NCI-H146 treated with DMSO at 0.1 percent for 48 hours (cell line): ENCODE measurements around the gene CD93.

Source experiments
- DNase-seq: peaks from one replicate; lab custom pipeline; 2025; ENCODE audit not compliant: unreplicated experiment; lab: John Stamatoyannopoulos, UW

The CD93 gene

DNA sequence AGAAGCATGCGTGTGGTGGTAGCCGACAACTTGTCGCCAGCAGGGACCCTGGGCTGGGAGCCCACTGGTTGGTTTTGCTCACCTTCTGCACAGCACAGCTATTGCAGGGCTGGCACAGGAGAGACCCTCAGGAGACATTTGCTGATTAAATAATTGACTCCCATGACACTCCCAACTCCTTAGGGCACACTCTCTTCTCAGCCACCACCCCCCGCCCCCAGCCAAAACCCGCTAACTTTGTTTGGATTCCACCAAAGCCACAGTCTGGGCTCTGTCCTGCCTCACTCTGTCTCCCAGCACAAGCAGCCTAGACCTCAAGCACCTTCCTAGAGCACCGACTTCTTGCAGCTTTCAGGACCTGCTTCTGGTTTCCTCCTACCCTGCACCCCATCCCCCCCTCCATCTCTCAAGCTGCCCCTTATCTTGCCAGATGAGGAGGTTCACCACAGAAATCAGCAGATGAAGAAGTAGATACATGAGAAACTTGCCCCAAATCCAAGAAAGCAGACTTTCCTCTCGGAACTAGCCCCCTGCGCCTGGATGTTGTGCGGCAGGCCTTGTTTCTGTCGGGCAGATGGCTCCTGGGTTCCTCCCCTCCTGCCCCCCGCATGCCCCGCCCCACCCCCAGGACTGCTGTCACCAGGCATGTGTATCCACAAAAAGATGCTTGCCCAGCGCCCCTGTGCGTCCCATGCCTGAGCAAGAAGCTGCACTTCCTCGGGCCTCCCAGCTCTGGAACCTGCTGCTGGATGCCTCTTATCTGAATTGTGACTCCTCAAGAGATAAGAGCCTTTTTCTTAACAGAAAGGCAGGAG lies 35.0 kb upstream of the CD93 start:
- no peak for DNase-seq

DNA sequence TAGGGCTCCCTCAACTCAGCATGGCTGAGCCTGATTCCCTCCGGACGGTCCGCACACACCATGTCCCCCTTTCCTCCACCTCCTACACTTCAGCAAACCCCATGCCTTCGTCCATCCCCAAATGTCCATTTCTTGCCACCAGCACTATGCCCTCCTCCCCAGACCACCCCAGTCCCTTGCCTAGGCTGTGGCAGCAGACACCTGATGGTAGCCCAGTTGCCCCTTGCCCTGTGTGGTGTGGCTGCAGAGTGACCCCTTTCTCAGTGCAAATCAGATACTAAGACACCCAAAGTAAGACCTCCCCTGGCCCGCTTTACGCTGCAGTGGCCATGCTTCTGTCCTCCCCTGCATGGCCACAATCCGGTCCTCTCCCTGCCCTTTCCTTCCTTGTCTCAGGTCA lies 34.1 kb upstream of the CD93 start:
- no peak for DNase-seq

DNA sequence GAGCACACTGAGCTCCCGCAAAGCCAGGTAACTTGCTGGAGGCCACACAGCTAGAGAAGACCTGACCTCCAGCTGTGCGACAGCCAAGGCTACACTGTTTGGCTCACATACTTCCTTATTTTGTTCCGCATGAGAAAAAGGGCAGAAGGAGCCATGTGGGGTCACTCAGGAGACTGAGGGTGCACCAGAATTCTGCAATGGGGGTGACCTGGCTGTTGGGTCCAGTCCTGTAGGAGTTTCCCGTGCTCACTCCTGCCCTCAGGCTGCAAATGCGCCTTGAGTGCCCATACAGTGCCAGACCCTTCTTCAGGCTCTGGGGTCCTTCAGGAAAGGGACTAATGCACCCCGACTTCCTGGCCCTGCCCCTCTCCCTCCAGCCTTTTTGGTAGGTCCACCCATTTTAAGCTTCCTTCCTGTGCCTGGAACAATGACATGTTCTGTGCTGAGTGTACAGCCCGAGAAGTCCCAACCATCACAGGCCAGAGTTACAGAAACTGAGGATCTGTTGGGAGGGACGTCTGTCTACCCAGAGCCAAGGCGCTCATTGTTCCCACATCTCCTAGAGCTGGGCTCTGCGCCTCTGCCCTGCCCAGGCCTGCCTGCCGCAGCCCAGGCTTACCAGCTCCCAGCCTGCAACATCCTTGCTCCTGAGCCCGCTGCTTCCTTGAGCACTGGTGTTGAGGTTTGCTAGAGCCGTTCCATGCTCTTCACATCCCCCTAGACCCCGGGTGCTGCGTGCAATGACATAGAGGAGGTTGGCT lies 33.5 kb upstream of the CD93 start:
- no peak for DNase-seq

DNA sequence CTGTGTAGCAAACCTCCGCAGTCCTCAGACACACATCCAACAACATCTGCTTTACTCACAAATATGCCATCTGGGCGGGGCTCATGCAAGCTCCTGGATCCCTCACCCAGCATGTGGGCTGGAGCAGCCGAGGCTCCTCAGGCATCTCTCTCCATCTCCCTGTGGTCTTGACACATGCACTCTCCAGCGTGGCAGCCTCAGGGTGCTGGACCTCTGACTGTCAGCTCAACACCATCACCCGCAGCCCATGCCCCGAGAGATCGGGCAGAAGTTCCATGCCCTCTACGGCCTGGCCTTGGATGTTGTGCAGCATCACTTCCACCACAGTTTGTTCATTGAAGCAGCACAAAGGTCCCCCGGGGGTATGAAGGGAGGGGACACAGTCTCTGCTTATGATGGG lies 32.6 kb upstream of the CD93 start:
- DNase-seq: no peak

DNA sequence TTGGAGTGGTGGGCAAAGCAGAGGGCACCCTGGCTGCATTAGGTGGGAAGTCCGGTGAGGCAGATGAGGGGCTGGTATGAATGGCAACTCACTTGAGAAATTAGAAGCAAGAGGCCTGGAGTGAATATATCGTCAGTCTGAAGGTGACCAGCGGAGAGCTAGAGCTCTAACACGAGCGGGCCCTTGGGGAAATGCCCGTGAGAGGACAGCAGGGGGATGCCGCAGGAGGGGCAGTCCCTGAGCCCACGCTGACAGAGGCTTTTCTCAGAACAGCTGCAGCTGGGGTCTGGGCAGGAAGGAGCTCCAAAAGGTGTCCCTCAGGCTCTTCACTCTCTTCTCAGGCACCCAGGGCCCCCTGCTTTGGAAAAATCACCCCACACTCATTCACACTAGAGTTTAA lies 32.0 kb upstream of the CD93 start:
- no peak for DNase-seq

DNA sequence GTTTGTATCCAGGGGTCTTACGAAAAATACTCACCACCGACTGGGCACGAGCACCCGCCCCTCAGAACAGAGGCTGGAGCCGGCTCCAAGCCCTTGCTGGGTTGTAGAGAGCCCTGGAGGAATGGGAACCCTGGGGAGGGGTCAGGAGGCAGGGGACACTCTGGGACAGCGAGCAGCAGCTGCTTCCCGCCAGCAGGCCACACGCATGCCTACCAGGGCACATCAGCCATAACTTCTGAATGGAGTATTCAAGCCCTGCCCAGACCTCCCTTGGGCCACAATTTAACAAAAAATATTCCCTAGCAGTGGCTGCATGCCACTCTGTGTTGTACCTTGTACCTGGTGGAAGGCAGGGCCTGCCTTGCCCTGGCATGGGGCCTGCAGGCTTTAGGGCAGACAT lies 31.6 kb upstream of the CD93 start:
- DNase-seq: no peak

DNA sequence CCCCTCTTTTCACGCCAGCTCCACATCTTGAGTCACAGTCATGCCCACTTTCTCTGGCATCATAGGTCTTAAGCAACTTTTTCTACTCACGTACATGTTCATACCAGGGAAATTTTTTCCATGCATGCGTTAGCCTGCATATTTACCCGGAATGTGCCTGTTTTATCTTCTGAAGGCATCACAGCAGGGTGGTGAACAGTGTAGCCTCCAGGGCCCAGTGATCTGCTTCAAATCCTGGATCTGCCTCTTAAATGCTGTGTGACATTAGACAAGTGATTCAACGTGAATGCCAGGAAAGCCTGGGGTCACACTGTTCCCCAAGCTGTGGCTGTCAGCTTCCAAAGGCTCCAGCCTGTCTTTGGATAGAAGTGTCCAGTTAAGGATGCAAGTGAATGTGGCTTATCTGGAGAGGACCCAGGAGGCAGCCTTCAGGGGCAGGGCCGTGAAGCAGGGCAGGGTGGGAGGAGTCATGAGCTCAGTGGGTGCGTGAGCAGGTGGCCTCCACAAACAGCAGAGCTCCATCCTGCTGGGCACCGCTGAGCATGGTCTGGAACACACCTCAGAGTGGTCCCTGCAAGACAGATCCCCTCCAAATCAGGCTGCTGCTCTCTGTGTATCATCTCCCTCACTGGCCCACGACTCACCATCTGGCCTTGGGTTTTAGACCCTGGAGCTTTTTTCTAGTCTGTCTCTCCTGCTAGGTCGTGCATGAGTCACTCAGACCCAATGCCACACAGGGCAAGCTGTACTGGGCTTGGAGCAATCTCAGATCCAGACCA lies 30.4 kb upstream of the CD93 start:
- peak; percentile 37 for DNase-seq

DNA sequence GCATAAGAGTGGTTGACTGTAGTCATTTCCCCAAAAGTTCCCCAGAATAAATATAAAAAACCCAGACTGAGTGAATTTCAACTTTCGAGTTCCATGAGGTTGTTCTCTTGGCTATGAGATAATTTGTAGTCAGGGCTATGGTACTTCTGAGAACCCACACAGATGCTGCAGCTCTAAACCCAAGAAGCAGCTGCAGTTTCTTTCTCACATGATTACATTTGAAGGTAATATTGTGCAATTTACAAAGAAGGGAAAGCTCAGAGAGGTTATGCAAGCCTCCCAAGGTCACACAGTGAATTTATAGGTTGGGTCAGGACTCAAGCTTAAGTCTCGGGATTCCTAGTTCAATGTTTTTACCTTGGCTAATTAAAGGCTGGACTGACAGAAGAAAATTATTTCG lies 29.7 kb upstream of the CD93 start:
- DNase-seq: no peak

DNA sequence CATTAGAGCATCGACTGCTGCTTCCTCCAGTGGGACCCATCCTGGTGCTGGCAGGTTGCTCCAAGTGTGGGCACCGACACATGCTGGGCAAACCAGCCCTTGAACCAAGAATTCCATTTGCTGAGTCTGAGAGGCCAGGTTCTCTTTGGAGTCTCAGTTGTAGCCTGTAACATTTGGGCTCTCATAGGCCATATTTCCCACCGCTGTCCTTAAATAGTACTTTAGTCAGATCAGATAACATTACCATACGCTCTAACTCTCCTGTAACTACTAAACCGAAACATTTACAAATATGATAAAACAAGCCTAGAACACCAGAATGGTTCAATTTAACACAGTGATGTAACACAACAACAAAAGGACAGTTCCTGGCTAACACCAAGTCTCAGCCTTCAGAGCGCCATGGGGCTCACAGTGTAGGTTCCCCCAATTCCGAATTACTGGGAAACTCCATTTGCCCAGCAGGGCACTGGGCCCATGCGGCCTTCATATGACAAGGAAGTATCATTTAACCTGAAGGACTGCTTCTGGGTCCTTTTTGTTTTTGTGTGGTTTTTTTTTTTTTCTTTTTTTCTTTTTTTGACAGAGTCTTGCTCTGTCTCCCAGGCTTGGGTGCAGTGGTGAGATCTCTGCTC lies 28.4 kb upstream of the CD93 start:
- no peak for DNase-seq

DNA sequence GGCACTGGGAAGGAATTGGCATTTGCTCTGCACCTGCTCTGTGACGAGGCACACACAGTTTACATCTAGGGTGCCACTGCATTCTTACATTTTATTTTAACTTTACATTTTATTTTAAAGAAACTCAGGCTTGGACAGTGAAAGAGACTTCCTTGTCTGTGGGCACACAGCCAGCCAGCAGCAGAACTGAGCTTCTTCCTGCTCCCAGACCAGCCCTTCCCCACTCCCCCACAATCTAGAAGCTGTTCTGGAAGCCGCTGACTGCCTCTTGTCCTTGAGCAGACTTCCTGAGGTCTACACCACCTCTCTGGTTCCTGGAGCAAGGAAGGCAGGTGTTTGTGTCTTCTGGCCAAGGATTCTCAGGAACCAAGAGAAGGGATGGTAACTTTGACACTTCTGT lies 27.9 kb upstream of the CD93 start:
- no peak for DNase-seq

DNA sequence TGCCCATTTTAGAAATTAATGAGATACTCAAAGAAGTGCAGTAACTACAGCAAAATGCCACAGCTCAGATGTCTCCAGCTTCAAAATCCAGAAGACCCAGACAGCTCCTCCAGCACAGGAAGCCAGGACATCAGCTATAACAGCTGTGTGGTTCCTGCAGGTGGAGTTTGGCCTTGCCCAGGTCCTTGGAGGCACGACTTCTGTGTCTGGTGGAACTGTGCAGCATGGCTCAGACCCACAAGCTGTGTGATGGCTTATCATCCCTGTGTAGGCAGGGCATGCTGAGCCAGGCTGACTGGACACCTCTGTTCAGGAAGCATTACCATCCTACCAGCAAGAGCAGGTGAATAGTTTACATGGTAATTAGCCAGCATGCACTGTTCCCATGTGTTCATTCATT lies 26.5 kb upstream of the CD93 start:
- peak; percentile 28 for DNase-seq

DNA sequence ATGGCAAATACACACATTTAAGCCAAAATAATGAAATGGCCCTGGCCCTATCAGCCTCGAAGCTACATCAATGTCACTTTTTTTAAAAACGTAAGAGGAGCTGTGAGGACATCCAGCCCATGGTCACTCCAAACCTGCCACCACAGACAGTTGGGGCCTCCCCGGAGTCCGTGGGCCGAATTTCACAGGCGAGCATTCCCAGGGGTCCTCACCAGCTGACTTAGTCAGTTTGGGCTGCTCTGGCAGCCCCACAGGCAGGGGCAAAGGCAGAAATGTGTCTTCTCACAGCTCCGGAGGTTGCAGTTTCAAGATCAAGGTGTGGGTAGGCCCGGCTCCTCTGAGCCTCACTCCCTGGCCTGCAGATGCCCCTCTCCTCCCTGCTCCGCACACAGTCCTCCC lies 25.8 kb upstream of the CD93 start:
- DNase-seq: no peak

DNA sequence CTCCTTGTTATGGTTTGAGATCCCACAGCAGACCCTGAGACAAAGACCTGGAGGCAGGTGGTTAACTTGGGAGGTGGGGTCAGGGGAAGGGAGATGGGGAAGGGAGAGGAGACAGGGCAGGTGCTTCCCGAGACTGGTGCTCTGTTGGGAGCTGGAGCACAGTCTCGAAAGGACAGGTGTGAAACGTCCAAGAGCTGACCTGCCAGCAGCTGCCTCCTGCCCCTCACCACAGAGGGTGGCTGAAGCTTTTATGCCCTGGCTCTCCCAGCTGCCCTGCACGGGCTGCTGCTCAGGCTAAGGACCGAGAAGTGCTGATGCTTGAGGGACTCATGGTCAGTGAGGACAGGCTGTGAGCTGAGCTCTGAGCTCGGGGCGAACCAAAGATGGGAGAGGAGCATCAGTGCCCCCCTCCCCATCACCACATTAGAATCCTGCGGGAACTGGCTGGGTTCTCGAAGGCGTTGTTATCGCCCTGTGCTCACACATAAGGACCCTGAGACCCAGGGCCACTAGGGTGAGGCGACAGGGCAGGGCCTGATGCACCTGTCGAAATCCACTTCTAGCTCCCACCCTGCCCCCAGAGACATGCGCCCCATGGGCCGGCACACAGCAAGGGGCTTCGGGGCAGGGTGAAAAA lies 25.3 kb upstream of the CD93 start:
- peak; percentile 96 for DNase-seq

DNA sequence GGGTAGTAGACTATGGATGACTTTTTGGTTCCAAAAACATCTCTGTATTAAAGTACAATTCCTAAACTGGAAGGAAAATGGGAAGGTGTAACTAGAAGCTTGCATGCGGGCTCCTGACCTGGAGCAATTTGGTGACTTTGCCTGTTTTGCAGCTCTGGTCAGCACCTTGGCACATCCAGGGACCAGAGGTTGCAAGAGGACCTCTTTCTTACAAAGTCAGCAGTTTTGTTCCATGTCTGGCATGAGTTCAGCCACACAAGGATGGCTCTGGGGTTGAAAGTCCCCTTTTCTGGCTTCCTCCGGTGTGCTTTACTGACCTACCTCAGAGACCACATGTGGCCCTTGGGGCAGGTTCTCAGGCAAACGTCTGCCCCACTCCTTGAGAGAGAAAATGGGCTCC lies 22.7 kb upstream of the CD93 start:
- no peak for DNase-seq

DNA sequence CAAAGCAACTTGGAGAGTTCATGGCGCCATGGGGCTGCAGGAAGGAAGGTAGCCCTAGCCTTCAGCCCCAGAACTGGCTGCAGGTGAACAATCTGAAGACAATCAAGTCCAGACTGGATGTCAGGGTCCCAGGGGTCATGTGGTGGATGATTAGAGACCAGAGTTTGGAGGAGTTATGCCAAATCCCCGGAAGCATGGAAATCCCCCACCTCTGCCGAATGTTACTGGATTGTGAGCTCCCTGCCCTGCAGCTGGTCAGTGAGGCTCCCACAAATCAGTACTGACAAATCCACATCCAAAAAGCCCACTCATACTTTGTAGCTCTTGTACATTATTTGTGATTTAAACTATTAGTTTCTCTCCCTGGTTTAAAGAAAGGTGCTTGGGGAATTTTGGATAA lies 21.3 kb upstream of the CD93 start:
- DNase-seq: no peak

DNA sequence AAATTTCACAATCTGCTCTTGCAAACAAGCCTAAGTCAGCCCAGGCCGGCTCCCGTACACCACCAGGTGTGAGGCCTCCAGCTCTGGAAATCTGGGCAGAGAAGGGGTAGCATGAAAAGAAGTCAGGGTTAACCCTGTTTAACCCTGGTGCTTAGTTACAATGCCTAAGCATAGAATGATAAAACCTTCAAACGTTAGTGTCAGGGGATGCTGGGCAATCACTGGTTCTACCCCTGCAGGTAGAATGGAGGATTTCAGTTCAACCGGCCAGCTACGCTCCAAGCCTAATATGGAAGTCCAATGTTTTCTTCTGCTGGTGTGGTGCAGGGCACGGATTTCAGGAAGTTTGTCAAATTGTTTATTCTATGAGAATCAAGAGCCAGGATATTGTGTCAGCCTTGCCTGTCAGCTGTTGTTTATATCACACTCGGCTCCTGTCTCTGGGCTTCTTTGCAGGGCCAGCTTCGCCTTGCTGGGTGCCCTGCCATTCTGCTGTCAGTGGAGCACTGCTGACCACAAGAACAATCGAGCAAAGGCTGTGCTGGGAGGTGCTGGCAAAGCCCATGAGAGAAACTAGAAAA lies 20.2 kb upstream of the CD93 start:
- DNase-seq: no peak

DNA sequence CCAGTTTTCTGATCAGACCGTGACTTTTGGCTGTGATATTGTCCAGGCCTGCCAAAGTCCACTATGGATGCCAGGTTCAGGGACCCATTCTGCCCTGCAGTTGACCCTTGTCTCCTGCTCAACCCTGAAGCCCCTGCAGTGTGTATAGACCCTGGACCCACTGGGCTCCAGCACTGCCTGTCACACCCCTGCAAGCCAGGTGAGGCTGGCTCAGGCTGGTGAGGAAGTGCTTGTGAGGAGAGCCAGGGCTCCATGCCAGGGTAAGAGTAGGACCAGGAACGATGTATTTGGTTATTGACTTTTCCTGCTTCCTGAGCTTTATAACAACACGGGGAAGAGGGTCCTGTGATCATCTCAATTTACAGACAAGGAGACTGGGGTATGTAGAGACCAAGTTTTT lies 19.1 kb upstream of the CD93 start:
- no peak for DNase-seq

DNA sequence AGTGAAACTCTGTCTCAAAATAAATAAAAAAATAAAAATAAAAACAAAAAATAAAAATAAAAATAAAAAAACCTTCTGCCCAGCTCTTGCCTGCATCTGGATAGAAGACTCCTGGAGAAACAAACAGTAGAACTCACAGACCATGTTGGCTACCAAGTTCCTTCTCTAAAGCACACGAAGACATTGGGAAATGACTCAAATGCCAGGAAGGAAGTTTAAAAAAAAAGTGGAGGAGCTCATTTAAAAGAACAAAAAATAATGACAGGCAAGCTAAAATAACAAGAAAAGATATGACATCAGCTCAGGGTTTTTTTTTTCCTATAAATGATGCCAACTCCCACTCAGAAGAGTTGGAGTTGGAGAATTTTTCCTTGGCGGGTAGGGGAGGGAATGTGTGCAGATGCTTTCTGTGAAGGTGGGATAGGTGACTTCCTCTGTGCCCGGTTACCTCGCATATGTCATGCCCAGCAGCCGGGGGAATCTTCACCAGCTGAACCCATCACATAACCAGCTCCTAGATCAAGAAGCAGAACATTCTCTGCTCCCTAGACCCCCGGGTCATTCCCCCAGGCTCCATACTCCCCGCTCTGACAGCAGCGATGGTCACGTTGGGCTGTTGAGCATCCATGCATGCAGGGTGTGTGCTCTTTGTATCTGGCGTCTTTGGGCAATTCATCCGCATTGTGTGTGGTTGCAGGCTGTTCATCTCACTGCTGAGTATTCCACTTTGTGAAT lies 17.3 kb upstream of the CD93 start:
- DNase-seq: no peak

DNA sequence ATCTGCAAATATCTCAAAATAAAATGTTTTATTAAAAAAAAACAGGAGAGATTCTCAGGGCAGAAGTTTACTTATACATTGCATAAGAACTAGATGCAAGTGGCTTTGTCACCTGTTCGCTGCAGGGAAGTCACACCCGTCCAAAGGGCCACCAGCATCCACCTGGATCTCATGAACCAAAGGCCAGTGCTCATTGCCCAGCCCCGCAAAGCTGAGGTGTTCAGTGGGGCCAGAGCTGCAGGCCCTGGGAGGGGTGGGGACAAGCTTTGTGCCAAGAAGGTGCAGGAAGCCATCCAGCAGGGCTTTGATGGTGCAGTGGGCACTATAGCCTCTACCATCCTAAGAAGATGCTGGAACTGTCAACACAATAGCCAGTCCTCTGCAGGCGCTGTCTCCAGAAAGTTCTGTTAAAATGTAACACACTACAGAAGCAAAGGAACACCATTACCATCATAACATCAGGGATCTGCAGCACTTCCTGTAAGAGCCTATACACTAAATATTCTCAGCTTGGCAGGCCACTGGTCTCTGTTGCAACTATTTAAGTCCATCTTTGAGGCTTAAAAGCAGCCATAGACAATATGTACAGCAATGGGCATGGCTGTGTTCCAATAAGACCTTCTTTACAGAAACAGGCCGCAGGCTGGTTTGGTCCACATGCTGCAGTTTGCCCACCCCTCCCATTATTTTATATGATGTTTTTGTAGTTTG lies 15.7 kb upstream of the CD93 start:
- DNase-seq: no peak
